ENCODE results near the gene WFIKKN2. TPM values are rescaled to one million over a fixed set of nuclear protein-coding genes. Genes with fewer than 3 reads are reported as not detected.
"Not testable (repeated sequence)": the region's sequence is repeated elsewhere in the genome, so short reads cannot be mapped to it uniquely, and the experiment has no call there.

Gene WFIKKN2
- total RNA-seq, 1 donor from 2014 or later = 0.60 TPM

GRCh38 chr17:50799582-50799981 lies 35.8 kb upstream of the WFIKKN2 start:
- no peak for DNase-seq (ENCODE audit: low spot score in 2 of 2, unreplicated experiment in 2 of 2)
- no peaks in the 10 kb centered on the region for H3K36me3 Mint-ChIP-seq
- H3K27ac Mint-ChIP-seq = no peak overlapping the region
- peaks cover 27% of the 10 kb centered on the region for H3K4me1 Mint-ChIP-seq
- TF ChIP-seq CTCF (IDR thresholded peaks at IDR 0.05; ENCODE audit: unreplicated experiment) = no peak
- H3K4me3 Mint-ChIP-seq = no peak overlapping the region
- H3K9me3 Mint-ChIP-seq = no peaks in the 10 kb centered on the region
- no peaks in the 10 kb centered on the region for H3K27me3 Mint-ChIP-seq (ENCODE audit: low read depth)

GRCh38 chr17:50800196-50800700 lies 35.1 kb upstream of the WFIKKN2 start:
- H3K36me3 Mint-ChIP-seq = no peaks in the 10 kb centered on the region
- H3K27me3 Mint-ChIP-seq (ENCODE audit: low read depth) = no peaks in the 10 kb centered on the region
- H3K4me1 Mint-ChIP-seq = peaks cover 27% of the 10 kb centered on the region
- no peak for DNase-seq (ENCODE audit: low spot score in 2 of 2, unreplicated experiment in 2 of 2)
- H3K9me3 Mint-ChIP-seq = no peaks in the 10 kb centered on the region
- TF ChIP-seq CTCF (IDR thresholded peaks at IDR 0.05; ENCODE audit: unreplicated experiment) = no peak
- H3K4me3 Mint-ChIP-seq = no peak overlapping the region
- H3K27ac Mint-ChIP-seq = no peak overlapping the region

GRCh38 chr17:50802609-50803571 lies 32.5 kb upstream of the WFIKKN2 start:
- peak overlapping the region; percentile 53 for H3K27ac Mint-ChIP-seq
- peaks cover 15% of the 10 kb centered on the region for H3K4me1 Mint-ChIP-seq
- no peaks in the 10 kb centered on the region for H3K36me3 Mint-ChIP-seq
- H3K9me3 Mint-ChIP-seq = no peaks in the 10 kb centered on the region
- H3K4me3 Mint-ChIP-seq = no peak overlapping the region
- no peak for TF ChIP-seq CTCF (IDR thresholded peaks at IDR 0.05; ENCODE audit: unreplicated experiment)
- DNase-seq (ENCODE audit: low spot score in 2 of 2, unreplicated experiment in 2 of 2) = no peak
- no peaks in the 10 kb centered on the region for H3K27me3 Mint-ChIP-seq (ENCODE audit: low read depth)

- Mint-ChIP-seq H3K27me3 (ENCODE audit: low read depth) (no peaks in the 10 kb centered on the region), H3K9me3 (no peaks in the 10 kb centered on the region), H3K27ac (no peak overlapping the region), H3K36me3 (no peaks in the 10 kb centered on the region), H3K4me1 (peaks cover 11% of the 10 kb centered on the region), H3K4me3 (no peak overlapping the region)
- no peak for TF ChIP-seq CTCF (IDR thresholded peaks at IDR 0.05; ENCODE audit: unreplicated experiment)
- no peak for DNase-seq (ENCODE audit: low spot score in 2 of 2, unreplicated experiment in 2 of 2)
These were observed 31.7 kb upstream of the WFIKKN2 start for GRCh38 chr17:50803676-50804075.

GRCh38 chr17:50804749-50805475 lies 30.5 kb upstream of the WFIKKN2 start:
- not testable (repeated sequence) for H3K27me3 Mint-ChIP-seq (ENCODE audit: low read depth); H3K4me3 Mint-ChIP-seq; H3K27ac Mint-ChIP-seq; H3K36me3 Mint-ChIP-seq; H3K4me1 Mint-ChIP-seq; H3K9me3 Mint-ChIP-seq; DNase-seq (ENCODE audit: low spot score in 2 of 2, unreplicated experiment in 2 of 2)

GRCh38 chr17:50805486-50805885 lies 29.9 kb upstream of the WFIKKN2 start:
- no peak for TF ChIP-seq CTCF (IDR thresholded peaks at IDR 0.05; ENCODE audit: unreplicated experiment)
- no peak for DNase-seq (ENCODE audit: low spot score in 2 of 2, unreplicated experiment in 2 of 2)
- Mint-ChIP-seq H3K36me3 (no peaks in the 10 kb centered on the region), H3K27me3 (ENCODE audit: low read depth) (no peaks in the 10 kb centered on the region), H3K27ac (no peak overlapping the region), H3K4me3 (no peak overlapping the region), H3K4me1 (no peaks in the 10 kb centered on the region), H3K9me3 (no peaks in the 10 kb centered on the region)
